HG02588 (cell line): ENCODE data around the gene MGLL.

Experiments
- ATAC-seq: cut with Tn5 transposase; IDR thresholded peaks from one replicate; pipeline ENCODE4 v1.9.1; 2021; ENCODE audit warnings: mild to moderate bottlenecking, moderate library complexity; ENCODE audit not compliant: unreplicated experiment

The MGLL gene

DNA sequence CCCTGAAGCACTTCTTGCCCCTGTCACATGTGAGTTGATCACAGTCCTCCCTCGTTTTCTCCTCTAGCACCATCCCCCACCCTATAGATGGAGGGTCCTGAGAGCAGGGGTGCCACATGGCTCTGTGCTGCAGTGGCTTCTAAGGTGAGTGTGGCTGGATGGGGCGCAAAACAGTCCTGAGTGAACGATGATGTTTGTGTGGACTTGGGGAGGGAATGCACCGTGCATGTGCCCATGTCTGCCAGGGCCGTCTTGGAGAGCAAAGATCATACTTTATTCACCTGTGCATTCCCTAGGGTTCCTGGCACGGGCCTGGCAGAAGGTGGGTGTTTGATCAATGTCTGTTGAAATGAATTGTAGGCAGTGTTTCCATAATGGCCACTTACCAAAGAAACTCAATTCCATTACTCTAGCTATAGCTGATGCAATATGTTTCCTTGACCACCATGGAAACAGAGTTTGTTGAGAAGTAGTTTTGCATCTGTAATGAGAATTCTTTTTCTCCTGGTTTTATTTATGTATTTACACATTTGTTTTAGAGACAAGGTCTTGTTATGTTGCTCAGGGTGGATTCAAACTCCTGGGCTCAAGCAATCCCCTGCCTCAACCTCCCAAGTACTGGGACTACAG lies 91.5 kb downstream of the MGLL start:
- ATAC-seq = no peak

DNA sequence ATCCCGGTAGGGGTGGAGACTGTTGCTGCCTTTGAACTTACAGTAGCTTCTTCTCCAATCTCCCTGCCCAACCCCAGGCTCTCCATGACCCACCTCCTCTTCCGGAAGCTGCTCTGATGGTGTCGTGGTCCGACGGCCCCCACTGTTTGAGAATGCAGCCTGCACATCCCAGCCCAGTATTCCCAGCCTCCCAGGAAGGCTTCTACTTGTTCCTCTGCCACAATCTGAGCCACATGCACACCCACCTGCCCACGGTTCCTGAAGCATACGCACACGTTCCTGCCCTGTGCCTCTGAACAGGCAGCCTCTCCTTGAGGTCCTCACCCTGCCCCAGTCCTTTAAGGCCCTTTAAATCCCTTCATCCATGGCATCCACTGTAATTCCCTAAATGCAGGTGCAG lies 92.1 kb downstream of the MGLL start:
- ATAC-seq = no peak

DNA sequence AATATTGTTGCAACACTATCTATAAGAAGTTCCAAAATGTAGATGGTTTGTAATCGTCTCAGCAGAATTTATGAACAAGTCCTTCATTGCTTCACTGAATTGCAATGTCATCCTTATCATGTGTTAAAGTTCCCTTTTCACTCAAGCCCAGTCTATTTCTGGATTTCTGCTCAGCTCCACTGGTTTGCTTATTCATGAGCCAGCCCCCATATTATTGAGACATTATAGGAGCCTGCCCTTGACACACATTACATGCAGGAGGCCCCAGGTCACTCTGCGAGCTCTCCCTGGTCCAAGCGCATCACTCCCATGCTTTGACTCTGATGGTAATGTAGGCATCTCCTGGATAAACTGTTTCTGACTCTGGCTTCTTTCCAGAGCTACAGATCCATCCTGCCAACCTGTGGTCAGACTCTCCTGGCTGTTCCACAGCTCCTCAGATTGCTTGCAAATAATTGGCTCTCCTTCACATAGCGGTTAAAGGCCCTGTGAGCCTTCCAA lies 92.7 kb downstream of the MGLL start:
- no peak for ATAC-seq

DNA sequence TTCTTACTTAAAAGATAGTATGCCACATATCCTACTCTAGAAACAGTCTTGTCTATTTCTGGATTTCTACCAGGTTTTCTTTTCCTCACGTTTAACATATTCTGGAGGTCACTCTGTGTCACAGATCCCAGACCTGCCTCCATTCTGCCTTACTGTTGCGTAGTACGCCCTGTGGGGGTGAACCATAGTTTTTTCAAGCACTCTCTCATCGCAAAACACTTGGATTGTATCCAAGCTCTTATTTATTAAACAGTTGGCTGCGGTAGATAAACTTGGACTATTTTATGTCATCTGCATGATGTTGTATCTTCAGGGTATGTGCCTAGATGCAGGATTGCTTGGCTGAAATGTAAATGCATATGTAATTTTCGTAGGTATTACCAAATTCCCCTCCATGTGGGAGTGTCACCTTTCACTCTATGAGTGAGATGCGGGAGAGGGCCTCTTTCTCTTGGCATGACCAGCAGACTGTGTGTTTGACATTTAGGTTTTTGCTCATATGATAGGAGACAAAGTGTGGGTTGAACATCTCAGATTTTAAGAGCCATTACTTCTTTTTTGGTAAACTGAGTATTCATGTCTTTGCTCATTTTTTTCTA lies 93.8 kb downstream of the MGLL start:
- no peak for ATAC-seq

DNA sequence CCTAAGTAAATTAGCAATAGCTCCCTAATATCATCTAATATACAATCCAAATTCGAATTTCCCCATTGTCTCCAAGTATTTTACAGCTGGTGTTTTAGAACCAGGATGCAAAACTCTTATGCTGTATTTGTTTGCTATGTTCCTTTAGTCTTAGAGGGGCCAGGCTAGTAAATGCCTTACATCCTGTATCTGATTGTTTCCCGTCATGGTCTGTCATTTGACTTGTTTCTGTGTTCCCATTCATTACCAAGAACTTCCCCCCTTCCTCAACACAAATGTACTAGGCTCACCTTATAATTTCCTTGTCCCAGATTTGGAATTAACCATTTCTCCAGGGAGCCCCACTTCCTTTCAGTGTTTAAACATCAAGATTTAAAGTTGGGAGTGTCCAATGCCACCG lies 95.4 kb downstream of the MGLL start:
- no peak for ATAC-seq

DNA sequence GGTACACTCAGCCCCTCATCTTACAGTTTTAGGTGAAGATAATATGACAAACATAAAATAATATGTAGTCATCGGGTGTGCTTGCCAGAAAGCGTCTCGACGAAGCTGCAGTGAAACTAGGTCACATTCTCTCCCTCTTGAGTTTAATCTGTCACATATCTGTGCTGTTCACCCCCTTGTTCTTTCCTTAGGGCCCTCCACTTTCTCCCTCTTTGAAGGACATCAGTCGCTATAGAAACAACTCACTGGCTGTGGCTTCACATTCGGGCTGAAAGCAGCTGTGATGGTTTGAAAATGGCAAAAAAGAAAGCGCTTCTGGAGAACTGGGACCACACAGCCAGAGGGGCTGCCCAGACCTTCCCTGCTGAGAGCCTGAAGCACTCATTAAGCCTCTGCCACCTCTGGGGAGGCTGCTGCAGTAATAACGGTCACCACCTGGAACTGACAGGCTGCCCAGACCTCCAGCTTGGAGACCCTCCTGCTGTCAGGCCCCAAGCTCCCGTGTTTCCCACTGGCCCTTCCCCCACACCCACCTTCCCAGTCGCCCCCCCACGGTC lies 99.2 kb downstream of the MGLL start:
- ATAC-seq = no peak

DNA sequence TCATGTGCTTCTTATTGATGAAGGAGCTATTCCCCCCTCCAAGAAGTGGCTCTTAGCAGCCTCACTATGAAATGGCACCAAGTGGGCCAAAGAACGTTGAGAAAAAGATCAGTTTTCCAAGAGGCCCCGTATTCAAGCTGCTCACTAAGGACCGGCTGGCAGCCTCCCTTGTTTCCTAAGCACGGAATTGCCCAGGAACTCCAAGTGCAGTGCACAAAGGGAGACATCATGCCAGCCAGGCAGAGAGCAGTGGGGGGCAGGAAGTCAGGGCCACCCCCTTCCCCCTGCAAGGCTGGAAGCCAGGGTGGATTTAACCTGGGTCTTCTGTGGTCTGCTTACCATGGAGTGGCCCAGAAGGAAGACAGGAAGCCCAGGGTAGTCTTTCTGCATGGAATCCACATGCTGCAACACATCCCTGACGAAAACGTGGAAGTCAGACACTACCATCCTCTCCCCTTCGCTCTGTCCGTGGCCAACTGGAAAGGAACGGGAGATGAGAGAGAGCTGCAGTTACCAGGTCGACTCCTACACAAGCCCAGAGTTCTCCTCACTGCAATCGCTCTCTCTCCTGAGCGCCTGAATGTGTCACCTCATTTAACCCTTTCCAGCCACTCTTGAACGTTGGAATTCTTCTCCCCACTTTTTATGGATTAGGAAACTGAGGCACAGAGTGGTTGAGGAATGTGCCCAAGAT lies 100.1 kb downstream of the MGLL start:
- ATAC-seq = no peak

DNA sequence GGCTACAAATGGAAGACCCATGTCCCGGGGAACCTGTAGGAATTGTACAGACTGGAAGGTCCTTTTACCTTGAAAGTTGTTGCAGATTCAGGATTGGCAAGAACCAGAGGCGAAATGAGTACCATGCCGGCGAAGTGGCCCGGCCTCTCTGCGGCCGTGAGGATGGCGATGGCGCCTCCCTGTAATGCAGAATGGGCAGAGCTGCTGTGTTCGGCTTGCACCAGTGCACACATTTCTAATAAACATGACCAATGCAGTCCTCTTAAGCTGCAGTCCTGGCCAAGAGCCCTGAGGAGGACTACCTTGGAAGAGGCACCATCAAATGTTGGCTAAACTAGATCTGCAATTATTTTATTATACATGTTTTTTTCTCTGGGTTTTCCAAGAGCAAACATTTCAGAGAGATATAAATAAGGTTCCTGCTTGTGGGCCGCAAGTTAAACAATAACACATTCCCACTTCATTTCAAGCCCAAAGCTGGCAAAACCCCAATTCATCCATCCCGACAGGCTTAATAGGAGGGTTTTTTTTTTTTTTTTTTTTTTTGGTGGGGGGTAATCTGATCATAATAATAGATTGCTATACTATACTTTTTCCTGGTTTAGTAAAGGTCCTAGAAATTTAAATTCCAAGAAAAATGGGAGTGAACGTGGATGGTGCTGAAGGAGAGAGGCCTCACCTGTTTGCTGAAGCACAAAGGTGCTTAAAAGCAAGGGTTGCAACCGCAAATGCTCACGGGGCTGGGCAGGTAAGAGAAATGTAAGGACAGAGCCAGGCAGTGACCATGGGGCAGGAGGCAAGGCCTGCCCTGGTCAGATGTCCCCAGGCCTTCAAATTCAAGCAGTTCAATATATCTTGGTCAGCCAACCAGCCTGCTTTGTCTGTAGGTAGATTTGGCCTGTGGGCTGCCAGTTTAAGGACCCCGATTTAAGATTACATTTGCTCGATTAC lies 101.1 kb downstream of the MGLL start:
- ATAC-seq = no peak

DNA sequence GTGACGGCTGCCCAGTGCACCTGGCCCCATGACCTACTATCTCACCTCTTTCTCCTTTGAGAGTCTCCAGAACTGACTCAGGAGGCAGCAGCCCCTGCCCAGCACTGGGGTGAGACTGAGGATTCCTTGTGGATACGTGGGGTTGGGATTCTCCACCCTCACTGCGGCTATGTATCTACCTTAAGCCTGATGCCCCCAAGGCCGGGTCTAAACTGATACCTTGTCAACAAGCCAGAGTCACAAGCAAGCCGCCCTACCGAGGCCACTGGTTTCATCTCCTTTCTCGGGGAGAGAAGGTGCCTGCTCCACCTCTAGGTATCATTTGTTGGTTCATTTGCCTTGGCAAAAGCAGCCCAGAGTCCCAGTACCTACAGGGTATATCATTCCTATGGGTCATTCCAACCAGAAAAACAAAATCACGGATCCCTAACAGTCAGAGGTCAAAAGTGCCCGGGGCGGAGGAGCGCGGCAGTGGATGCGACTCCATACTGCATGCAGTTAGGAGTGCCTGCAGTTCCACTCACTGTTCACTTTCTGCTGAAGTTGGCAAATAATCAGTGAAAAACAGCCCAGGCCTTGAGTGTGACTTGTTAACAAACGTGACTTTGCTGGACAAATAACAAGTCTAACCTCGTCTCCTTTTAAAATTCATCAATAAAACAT lies 102.0 kb downstream of the MGLL start:
- ATAC-seq = no peak

DNA sequence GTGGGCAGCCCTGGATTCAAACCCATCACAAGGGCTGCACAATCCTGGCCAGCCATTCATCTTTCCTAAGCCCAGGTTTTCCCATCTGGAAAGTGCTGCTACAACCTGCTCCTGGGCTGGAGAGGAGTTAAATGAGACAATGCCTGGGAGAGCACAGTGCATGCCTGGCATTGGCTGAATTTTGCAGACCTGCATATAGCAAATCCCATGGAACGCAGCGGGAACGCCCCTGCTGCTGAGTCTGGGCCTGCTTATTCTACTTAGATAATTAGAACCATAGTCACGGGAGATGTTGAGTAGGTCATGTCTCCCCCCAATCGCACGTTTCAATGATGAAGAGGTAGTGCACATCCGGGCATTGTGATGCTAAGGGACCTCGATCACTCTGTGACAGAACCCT lies 102.9 kb downstream of the MGLL start:
- ATAC-seq = no peak

DNA sequence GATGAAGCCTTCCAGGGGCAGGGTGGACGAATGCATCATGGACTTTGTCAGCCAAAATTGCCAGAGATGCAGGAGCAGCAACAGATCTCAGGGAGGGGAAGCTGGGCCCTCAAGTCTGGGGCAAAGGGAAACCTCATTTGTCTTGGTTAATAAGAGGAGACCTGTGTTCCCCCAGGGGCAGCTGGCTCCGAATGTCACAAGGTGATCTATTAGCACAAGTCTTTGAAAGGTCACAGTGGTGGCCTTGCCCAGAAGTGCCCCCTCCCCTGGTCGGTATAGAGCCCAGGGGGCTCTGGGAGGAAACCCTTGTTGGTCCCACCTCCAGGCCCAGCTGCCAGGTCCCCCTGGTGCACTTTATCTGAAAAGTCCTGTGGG lies 103.4 kb downstream of the MGLL start:
- ATAC-seq = no peak

DNA sequence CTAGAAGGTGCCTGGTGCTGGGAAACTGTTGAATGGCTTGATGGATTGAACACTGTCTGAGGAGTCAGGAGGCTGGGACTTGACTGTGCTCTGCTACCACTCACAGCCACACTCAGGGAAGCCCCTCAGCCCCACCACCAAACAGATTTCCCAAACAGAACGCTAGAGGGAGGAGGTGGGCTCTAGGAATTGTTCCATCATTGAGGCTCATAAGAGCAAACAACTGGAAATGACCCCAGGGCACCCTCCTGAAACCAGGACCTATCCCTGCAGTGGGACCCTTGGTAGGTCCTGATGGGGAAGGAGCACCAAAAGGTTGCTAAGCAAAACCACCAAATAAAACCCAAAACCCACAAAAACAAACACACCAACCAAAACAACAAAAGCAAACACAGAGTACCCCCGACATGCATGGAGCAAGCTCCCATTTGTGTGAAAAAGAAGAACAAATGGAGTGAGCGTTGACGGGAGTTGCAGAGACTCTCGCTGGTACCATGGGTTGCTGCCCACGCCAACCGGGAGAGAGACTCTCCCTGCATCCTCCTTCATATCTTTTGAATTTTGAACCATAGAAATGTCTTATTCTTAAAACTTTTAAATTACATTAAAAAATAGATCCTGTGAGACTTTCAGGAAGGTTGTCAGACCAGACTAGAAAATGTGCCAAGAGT lies 103.9 kb downstream of the MGLL start:
- no peak for ATAC-seq

DNA sequence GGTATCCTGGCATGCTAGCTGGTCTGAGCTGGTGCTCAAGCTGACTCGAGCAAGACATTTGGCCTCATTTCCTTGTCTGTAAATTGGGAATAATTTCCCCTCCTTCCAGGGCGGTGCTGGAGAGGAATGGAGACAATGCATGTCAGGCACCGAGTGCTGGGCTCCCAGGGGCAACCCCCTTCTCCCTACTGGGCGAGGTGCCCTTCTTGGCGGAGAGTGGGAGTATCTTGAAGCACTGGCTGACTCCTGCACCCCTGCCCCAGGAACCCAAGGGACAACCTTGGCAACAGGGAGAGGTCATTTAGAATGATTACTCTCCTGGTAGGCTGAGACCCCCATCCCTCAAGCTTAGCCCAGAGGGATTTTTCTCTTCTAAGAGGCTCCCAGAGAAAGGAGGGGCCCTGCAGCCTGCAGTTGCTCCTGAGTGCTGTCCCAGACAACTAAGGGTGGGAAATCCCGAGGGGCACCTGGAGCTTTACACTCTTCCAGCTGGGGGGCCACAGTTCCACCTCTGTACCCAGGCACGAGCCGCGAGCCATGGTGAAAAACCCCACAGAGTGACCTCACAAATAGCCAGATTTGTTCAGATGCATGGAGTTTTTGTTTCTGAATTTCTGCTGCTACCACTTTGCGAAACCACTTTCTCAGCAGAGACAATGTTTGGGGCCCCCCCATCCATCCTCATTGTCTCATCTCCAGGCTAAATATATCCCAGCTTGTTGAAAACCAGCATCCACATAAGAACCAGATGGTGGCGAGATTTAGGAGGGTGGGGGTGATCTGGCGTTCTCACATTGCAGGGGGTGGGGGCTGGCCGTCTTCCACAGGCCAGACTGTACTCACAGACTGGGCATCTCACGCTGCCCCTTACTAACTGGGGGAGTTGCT lies 104.7 kb downstream of the MGLL start:
- ATAC-seq = no peak

DNA sequence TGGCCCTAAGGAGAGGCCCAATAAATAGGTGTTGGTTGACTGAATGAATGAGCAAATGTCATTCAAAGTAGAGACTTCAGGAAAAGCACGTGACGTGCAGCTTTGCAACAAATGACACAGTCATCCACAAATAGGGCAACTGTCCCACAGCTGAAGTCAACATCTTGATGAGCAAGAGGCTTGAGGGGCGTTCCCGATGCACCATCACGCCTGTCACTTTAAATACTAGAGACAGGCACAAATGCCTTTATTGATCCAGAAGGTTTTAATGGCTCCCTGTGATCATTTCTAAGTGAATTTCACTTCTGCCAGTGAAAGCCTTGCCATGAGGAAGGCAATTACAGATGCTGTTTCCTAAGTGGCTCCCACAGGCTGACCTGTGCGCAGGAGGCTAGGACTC lies 105.9 kb downstream of the MGLL start:
- no peak for ATAC-seq

DNA sequence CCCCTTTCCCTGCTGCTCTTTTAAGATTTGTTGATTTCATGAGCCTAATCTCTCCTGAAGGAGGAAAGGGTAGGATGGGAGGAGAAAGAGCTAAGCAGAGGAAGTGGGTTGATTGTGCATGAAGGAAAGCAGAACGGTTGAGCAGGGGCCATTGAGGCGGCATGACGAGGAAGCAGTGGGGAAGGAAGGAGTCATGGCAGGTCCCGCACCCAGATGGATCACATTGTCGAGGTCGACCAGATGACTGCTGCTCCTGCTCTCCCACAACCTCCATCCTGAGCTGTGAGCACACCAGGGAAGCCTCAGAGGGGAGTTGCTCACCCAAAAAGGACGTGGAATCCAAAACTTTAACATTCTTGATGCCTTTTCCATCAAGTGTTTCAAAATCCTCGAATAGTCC lies 106.8 kb downstream of the MGLL start:
- ATAC-seq = no peak

DNA sequence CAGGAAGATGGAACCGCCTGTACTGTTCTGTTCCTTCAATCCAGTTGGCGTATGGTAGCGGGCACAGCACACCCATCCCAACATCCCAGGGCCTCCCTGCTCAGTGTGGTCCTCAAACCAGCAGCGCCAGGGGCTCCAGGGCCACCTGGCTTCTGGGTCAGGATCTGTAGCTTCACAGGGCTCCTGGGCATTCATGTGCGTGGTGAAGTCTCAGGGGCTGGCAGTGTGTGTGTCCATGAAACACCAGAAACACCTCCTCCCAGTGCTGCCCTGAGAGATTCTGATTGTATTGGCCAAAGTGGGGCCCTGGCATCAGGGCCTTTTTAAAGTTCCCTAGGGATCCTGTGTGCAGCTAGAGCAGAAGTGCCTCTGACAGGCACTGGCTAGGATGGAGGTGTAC lies 107.4 kb downstream of the MGLL start:
- no peak for ATAC-seq

DNA sequence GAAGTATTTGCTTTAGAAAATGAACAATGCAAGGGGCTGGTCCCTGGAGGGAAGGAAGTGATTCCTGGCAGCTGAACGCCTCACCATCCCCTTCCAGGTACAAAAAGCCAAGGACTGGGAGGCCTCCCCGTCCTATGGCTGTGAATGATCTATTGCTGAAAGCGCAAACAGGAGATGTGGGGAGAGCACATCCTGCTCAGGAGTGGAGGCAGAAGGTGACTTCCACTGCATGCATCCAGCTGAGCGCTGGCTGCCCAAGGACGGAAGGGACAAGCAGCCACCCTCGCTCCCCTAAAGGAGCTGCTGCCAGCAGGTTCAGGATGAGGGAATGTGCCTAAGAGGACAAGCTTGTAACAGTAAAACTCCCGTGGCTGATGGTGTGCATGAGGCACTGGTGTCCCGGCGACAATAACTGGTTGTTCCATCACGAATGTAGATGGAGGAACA lies 108.2 kb downstream of the MGLL start:
- no peak for ATAC-seq

DNA sequence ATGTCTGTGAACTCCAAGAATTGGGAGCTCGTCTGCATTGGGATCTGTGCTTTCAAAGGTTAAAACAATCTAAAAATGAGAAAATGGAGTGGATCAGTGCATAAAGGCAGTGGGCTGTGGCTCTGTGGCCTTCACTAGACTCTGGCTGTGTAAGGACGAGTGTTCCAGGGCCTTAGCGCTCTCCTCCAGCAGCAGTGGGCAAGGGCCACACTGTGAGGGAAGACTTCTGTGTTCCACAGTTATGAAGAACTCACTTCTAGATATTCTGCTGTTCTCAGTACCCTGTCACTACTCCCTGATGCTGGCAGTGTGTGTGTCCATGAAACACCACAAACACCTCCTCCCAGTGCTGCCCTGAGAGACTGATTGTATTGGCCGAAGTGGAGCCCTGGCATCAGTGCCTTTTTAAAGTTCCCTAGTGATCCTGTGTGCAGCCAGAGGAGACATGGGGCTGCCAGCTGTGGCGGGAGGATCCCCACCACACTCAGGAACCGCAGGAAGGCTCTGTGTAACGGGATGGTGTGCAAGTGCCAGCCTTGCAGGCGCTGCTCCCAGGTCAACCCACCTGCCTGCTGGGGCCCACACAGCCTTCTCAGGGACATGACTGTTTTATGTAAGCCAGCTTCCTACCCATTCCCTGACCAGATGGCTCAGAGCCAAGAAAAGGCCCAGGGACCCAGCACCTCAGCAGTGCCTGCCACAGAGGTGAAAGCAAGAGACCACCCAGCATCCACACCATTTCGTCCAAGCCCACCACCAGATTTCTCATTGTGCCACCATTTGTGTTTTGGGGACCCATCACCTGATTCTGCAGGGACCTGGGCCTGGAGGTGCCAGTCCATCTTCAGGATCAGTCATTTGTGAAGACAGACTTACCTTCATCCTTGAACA lies 109.2 kb downstream of the MGLL start:
- no peak for ATAC-seq
